Ovary (tissue), 3 donors: ENCODE measurements around the gene MYO1B.

Experiments used
- CTCF ChIP-seq, 3 donors: fragments of 450-650 bp in 2 of 3; fragments of 200-600 bp in 1 of 3; IDR thresholded peaks; one replicate each; pipeline versions ENCODE4 v1.5.1 to v1.8.0; 2016 to 2022; ENCODE audit warnings: antibody characterized with exemption in 3 of 3, mild to moderate bottlenecking in 1 of 3
- POLR2A ChIP-seq: fragments of 450-650 bp; IDR thresholded peaks from one replicate; pipeline ENCODE4 v1.6.1; 2017; ENCODE audit warnings: antibody characterized with exemption, mild to moderate bottlenecking, moderate library complexity
- donor health status: DM: no; HTN: no; CAD: no.

GRCh38 chr2:191391171-191391570 is 146.0 kb downstream of the MYO1B start:
- TF ChIP-seq CTCF (IDR thresholded peaks at IDR 0.05) (no peak), POLR2A (no peak)
